ENCODE measurements around the gene EHHADH. TPM values are rescaled to one million over a fixed set of nuclear protein-coding genes. Genes with fewer than 3 reads are reported as not detected.

EHHADH gene
- total and polyA plus RNA-seq, 2 of the 13 experiments (the other 11 are each of a cell fraction or from before 2014, with no cell fraction given), result 14.5 to 38.9 TPM

DNA sequence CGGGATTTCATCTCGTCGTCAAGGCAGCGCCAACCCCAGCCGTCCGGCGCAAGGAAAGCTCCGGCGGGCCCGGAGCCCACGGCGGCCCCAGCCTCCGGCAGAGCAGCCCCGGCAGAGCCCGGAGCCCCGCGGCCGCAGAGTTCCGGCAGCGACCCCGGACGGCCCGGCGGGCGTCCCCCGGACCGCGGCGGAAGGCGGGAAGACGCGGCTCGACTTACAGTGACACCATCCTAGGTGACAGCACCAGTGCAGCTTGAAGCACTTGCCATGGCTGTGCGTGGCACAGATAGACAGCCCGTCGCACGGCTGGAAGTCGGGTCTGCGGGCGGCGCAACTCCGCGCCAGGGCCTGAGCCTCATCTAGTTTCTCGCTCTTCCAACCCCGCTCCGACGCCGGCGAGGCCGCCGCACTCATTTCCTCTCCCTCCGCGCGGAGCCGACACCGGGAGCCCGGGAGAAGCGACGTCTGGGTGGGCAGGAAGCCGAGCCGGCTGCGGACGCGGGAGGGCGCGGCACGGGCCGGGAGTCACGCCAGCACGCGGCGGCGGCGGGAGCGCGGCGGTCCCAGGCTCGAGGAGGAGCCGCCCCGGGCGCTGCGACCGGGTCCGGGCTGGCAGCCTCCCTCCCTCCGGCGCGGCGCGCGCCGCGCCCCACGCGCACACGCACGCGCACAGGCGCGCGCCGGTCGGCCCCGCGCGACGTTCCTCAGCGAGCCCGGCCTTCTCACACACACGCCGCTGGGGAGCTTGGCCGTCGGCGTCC, 101.3 kb downstream of the EHHADH start, which contains the start of gene C3orf70 (continued):
- no peak for TF ChIP-seq ZNF512B (CRISPR knock-in tag; IDR thresholded peaks at IDR 0.05; ENCODE audit: borderline replicate concordance)
- TF ChIP-seq RFXAP (CRISPR knock-in tag; IDR thresholded peaks at IDR 0.05; ENCODE audit: borderline replicate concordance), result peak; percentile 35; the same call in 1 of the 2 replicates
- TF ChIP-seq, protein P1, sequence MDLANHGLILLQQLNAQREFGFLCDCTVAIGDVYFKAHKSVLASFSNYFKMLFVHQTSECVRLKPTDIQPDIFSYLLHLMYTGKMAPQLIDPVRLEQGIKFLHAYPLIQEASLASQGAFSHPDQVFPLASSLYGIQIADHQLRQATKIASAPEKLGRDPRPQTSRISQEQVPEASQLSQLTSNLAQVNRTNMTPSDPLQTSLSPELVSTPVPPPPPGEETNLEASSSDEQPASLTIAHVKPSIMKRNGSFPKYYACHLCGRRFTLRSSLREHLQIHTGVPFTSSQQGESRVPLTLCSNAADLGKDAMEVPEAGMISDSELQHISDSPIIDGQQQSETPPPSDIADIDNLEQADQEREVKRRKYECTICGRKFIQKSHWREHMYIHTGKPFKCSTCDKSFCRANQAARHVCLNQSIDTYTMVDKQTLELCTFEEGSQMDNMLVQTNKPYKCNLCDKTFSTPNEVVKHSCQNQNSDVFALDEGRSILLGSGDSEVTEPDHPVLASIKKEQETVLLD (CRISPR knock-in tag; IDR thresholded peaks at IDR 0.05; ENCODE audit: low read depth), result peak; percentile 72; the same call in 1 of the 2 replicates
- no peak for TF ChIP-seq SIN3A (IDR thresholded peaks at IDR 0.05; ENCODE audit: borderline replicate concordance, low read depth, low read length)
- TF ChIP-seq, protein P2, sequence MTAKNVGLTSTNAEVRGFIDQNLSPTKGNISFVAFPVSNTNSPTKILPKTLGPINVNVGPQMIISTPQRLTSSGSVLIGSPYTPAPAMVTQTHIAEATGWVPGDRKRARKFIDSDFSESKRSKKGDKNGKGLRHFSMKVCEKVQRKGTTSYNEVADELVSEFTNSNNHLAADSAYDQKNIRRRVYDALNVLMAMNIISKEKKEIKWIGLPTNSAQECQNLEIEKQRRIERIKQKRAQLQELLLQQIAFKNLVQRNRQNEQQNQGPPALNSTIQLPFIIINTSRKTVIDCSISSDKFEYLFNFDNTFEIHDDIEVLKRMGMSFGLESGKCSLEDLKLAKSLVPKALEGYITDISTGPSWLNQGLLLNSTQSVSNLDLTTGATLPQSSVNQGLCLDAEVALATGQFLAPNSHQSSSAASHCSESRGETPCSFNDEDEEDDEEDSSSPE (CRISPR knock-in tag; IDR thresholded peaks at IDR 0.05), result peak; percentile 43
- TF ChIP-seq CCAR2 (optimal IDR thresholded peaks at IDR 0.05; ENCODE audit: low read depth, low read length), result no peak
- TF ChIP-seq KDM1A (CRISPR knock-in tag; IDR thresholded peaks at IDR 0.05), result no peak
- TF ChIP-seq, protein P3, sequence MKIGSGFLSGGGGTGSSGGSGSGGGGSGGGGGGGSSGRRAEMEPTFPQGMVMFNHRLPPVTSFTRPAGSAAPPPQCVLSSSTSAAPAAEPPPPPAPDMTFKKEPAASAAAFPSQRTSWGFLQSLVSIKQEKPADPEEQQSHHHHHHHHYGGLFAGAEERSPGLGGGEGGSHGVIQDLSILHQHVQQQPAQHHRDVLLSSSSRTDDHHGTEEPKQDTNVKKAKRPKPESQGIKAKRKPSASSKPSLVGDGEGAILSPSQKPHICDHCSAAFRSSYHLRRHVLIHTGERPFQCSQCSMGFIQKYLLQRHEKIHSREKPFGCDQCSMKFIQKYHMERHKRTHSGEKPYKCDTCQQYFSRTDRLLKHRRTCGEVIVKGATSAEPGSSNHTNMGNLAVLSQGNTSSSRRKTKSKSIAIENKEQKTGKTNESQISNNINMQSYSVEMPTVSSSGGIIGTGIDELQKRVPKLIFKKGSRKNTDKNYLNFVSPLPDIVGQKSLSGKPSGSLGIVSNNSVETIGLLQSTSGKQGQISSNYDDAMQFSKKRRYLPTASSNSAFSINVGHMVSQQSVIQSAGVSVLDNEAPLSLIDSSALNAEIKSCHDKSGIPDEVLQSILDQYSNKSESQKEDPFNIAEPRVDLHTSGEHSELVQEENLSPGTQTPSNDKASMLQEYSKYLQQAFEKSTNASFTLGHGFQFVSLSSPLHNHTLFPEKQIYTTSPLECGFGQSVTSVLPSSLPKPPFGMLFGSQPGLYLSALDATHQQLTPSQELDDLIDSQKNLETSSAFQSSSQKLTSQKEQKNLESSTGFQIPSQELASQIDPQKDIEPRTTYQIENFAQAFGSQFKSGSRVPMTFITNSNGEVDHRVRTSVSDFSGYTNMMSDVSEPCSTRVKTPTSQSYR (CRISPR knock-in tag; IDR thresholded peaks at IDR 0.05; ENCODE audit: borderline replicate concordance), result no peak
- TF ChIP-seq, protein P4, sequence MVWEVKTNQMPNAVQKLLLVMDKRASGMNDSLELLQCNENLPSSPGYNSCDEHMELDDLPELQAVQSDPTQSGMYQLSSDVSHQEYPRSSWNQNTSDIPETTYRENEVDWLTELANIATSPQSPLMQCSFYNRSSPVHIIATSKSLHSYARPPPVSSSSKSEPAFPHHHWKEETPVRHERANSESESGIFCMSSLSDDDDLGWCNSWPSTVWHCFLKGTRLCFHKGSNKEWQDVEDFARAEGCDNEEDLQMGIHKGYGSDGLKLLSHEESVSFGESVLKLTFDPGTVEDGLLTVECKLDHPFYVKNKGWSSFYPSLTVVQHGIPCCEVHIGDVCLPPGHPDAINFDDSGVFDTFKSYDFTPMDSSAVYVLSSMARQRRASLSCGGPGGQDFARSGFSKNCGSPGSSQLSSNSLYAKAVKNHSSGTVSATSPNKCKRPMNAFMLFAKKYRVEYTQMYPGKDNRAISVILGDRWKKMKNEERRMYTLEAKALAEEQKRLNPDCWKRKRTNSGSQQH (CRISPR knock-in tag; IDR thresholded peaks at IDR 0.05; ENCODE audit: low read depth), result no peak
- TF ChIP-seq, protein P5, sequence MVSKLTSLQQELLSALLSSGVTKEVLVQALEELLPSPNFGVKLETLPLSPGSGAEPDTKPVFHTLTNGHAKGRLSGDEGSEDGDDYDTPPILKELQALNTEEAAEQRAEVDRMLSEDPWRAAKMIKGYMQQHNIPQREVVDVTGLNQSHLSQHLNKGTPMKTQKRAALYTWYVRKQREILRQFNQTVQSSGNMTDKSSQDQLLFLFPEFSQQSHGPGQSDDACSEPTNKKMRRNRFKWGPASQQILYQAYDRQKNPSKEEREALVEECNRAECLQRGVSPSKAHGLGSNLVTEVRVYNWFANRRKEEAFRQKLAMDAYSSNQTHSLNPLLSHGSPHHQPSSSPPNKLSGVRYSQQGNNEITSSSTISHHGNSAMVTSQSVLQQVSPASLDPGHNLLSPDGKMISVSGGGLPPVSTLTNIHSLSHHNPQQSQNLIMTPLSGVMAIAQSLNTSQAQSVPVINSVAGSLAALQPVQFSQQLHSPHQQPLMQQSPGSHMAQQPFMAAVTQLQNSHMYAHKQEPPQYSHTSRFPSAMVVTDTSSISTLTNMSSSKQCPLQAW (CRISPR knock-in tag; IDR thresholded peaks at IDR 0.05), result no peak
- TF ChIP-seq NR1H2 (CRISPR knock-in tag; IDR thresholded peaks at IDR 0.05; ENCODE audit: borderline replicate concordance, low read depth), result no peak
- TF ChIP-seq, protein P6, sequence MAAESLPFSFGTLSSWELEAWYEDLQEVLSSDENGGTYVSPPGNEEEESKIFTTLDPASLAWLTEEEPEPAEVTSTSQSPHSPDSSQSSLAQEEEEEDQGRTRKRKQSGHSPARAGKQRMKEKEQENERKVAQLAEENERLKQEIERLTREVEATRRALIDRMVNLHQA (CRISPR knock-in tag; IDR thresholded peaks at IDR 0.05), result no peak
- no peak for TF ChIP-seq ZNF282 (IDR thresholded peaks at IDR 0.05; ENCODE audit: partially characterized antibody)
- TF ChIP-seq ZFY (CRISPR knock-in tag; IDR thresholded peaks at IDR 0.05), result peak; percentile 80
- no peak for TF ChIP-seq ZNF30 (CRISPR knock-in tag; IDR thresholded peaks at IDR 0.05)
